ENCODE results near the gene TMEM131L. TPM values are rescaled to one million over a fixed set of nuclear protein-coding genes. Genes with fewer than 3 reads are reported as not detected.

Gene TMEM131L
- total and polyA plus RNA-seq, 3 donors from 2014 or later, result 9.1 to 15.0 (median 12.6) TPM

DNA sequence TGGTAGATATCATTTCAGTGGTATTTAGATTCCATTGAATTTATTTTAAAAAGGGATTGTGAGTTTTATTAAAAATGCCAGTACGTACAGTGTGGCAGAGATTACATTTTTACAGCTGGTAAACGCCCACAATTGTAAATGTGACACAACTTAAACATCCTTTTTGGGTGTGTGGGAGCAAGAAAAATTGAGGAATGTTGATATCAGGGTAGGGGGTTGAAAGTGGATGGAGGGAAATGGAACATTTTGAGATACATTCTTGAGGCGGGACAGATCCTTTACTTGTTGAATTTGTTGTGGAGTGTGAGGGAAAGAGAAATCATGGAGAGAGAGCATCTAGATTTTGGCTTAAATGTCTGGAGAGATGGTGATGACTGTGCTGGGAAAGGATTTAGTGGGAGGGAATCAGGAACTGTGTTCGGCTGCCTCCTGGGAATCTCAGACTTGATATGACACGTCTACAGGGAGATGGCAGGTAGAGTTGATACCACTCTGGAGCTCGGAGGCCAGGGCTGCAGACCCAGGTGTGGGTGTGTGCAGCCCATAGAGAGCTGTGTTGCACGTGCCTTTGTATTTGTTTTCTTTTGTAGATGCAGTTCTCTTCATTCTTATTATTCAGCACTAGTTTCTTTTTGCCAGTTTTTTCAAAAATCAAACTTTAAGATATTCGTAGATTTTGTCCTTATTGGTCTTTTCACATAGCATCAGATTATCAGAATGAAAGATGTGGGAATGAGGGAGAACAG is 10.8 kb downstream of the TMEM131L start:
- H3K27me3 ChIP-seq, result no peaks in the 10 kb centered on the region
- no peaks in the 10 kb centered on the region for H3K4me1 ChIP-seq
- intact Hi-C loops (cut with DNase I; ENCODE audit: low total_unique reads), result no loop called here
- H3K9me3 ChIP-seq, result no peaks in the 10 kb centered on the region
- DNase-seq, result no peak
- TF ChIP-seq CTCF (IDR thresholded peaks at IDR 0.05), result no peak
- no peak for TF ChIP-seq POLR2A (IDR thresholded peaks at IDR 0.05)
- H3K4me3 ChIP-seq, result no peak overlapping the region
- no peaks in the 10 kb centered on the region for H3K36me3 ChIP-seq (ENCODE audit: low read depth, missing control alignments)
- WGBS, 2 donors, result 75 to 80% methylated on average over 8 of the region's 8 CpGs
- H3K27ac ChIP-seq, result no peak overlapping the region

DNA sequence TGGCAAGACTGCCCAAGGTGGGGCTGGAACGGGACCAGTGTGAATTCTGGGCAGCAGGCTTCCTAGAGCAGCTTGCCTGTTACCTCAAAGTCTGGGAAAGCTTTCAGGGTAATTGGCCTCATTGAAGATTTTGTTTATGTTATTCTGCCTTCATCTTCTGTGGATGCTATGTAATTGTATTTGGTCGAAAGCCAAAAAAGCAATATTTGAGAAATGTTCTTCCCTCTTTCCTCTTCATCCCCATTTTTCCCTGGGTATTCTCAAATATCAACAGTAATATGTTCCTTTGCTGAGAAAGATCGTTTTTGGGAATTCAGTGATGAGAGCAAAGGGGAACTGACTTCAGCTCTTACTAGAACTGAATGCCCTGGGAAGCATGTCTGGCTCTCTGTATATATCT is 12.9 kb downstream of the TMEM131L start:
- H3K36me3 ChIP-seq (ENCODE audit: low read depth, missing control alignments), result no peaks in the 10 kb centered on the region
- intact Hi-C loops (cut with DNase I; ENCODE audit: low total_unique reads), result no loop called here
- no peak overlapping the region for H3K27ac ChIP-seq
- H3K4me1 ChIP-seq, result no peaks in the 10 kb centered on the region
- WGBS, 2 donors, result 70 to 82% methylated on average over 3 of the region's 3 CpGs
- H3K9me3 ChIP-seq, result no peaks in the 10 kb centered on the region
- H3K4me3 ChIP-seq, result no peak overlapping the region
- DNase-seq, result no peak
- H3K27me3 ChIP-seq, result no peaks in the 10 kb centered on the region
- TF ChIP-seq POLR2A (IDR thresholded peaks at IDR 0.05) (no peak), CTCF (IDR thresholded peaks at IDR 0.05) (no peak)

DNA sequence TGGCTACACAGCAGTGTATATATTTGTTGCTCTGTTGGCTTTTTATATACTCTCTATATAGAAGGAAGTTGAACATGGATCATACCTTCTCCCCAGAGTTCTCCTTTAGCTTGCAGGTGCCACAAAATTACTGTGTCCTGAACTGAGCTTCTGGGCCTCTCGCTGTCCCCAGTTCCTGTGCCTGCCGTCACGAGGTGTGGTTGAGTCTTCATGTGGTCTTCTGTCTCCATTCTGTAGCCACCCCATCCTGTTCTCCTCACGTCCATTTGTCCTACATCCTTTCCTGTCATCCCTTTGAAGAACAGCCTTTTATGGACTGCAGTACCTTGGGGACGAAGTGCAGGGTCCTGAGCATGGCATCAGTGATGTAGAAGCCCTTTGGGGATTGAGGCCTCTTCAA is 14.5 kb downstream of the TMEM131L start:
- Histone ChIP-seq H3K4me1 (no peaks in the 10 kb centered on the region), H3K36me3 (ENCODE audit: low read depth, missing control alignments) (no peaks in the 10 kb centered on the region), H3K27me3 (no peaks in the 10 kb centered on the region), H3K27ac (no peak overlapping the region), H3K9me3 (no peaks in the 10 kb centered on the region), H3K4me3 (no peak overlapping the region)
- 93 to 96% methylated on average over 5 of the region's 5 CpGs for WGBS, 2 donors
- DNase-seq, result no peak
- intact Hi-C loops (cut with DNase I; ENCODE audit: low total_unique reads), result no loop called here
- TF ChIP-seq CTCF (IDR thresholded peaks at IDR 0.05), result no peak
- TF ChIP-seq POLR2A (IDR thresholded peaks at IDR 0.05), result no peak

- H3K27ac ChIP-seq, result no peak overlapping the region
- no peaks in the 10 kb centered on the region for H3K9me3 ChIP-seq
- WGBS, 2 donors, result 95 to 98% methylated on average over 9 of the region's 9 CpGs
- no peaks in the 10 kb centered on the region for H3K27me3 ChIP-seq
- TF ChIP-seq POLR2A (IDR thresholded peaks at IDR 0.05) (no peak), CTCF (IDR thresholded peaks at IDR 0.05) (no peak)
- no peak overlapping the region for H3K4me3 ChIP-seq
- H3K36me3 ChIP-seq (ENCODE audit: low read depth, missing control alignments), result no peaks in the 10 kb centered on the region
- no peak for DNase-seq
- intact Hi-C loops (cut with DNase I; ENCODE audit: low total_unique reads), result no loop called here
- no peaks in the 10 kb centered on the region for H3K4me1 ChIP-seq
Measured at GRCh38 chr4:153481478-153481877, 15.3 kb downstream of the TMEM131L start.

Measured in testis (tissue), 3 donors.